GM18511 (cell line): Measurements from ENCODE around the gene SLC13A4.
"Not testable (repeated sequence)": the region's sequence is repeated elsewhere in the genome, so short reads cannot be mapped to it uniquely, and the experiment has no call there.

ENCODE experiments used
- ATAC-seq: cut with Tn5 transposase; IDR thresholded peaks from one replicate; pipeline ENCODE4 v1.9.1; 2021; ENCODE audit warnings: mild to moderate bottlenecking, moderate library complexity; ENCODE audit not compliant: unreplicated experiment

Gene SLC13A4

DNA sequence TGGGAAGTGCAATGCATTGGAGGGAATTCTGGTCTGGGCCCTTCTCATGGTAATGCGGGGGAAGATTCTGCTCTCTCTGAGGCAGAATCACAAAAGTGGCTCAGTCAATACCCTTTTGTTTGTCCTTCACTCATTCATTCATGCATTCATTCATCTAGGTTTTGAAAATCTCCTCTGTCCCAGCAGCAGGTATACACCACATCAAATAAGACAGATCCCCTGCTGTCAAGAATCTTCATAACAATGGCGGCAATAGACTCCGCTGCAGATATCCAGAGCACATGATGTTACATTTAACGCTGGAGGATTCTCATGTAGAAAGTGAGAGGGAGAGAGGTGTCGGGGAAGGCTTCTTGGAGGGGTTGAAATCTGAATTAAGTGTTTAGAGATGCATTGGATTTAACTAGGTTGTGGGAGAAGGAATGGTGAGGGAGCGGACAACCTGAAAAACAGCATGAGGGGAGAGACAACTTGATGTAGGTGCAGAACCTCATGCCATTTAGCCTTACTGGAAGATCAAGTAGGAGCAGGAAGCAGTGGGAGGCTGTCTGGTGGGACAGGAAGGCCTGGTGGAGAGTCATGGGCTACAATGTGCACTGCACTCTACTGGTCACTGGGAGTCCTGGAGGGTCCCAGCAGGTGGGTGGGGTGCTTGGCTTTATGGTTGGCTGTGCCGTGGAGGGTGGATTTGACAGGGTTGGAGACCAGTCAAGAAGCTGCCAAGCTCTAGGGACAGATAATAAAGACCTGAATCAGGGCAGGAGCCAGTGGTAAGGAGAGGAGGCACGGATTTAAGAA, 25.8 kb upstream of the SLC13A4 start:
- no peak for ATAC-seq

DNA sequence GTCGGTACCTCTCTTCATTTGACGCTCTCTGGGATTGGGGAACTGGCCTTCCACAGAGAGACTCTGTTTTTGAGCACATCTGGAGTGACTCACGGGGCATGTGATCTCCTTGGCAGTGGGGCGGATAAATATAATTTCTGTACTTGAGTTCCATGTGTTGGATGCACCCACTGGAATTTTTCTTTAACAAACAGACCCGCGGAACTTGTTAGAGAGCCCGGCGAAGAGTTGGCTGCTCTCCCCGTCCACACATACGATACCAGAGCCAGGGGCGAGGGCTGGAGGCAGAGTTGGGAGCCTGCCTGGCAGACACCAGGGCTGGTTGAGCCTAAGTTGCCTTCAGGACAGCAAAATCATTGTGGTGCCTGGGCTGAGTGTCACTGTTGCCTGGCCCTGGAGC, 20.8 kb upstream of the SLC13A4 start, which contains the start of gene FAM180A:
Gene FAM180A (minus strand): TSS at position 44 of the 400 bp plus-strand sequence. CDS start 233 bp downstream, outside the sequence.
- ATAC-seq, result no peak

DNA sequence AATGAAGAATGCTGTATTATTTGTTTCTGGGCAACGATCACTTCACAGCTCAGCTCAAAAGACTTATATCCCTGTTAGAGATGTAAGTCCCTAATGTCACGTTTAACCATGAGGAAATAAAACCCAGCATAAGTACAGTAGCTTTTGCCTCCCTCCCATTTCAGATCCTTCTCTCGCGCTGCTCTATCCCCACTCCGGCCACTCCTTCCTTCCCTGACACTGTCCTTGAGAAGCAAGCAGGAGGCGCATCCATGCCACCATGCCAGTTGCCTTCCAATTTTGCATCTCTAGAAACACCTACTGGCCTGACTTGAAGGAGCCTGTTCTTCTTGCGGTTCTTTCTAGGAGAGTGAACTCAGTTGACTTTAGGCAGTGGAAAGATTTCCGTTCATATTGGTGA, 19.4 kb upstream of the SLC13A4 start:
- no peak for ATAC-seq

DNA sequence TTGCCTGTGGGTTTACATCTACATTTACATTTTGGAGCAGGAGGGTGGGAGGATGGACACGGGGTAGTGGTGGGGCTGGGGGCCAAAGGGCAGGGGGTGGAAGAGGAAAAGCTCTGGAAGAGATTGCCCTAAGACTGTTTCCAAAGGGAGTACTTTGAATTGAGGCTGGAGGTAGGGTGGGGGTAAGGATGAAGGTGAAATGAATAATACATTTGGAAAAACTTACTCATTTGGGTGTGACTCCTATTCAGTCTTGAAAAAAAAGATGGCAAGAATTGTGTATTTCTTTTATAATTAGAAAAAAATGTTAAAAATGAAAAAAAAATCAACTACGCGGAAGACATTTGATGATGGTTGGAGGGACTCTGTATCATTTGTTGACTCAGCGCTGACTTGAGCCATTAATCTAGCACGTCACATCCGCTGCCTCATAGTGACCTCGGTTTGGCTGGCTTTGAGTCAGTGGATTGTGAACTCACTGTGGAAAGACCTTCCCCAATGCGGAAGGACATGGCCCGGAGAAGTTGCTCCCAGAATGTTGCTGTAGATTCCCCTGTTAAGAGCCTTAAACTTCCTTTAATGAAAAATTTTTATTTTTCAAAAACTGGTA, 17.8 kb upstream of the SLC13A4 start:
- ATAC-seq, result no peak

DNA sequence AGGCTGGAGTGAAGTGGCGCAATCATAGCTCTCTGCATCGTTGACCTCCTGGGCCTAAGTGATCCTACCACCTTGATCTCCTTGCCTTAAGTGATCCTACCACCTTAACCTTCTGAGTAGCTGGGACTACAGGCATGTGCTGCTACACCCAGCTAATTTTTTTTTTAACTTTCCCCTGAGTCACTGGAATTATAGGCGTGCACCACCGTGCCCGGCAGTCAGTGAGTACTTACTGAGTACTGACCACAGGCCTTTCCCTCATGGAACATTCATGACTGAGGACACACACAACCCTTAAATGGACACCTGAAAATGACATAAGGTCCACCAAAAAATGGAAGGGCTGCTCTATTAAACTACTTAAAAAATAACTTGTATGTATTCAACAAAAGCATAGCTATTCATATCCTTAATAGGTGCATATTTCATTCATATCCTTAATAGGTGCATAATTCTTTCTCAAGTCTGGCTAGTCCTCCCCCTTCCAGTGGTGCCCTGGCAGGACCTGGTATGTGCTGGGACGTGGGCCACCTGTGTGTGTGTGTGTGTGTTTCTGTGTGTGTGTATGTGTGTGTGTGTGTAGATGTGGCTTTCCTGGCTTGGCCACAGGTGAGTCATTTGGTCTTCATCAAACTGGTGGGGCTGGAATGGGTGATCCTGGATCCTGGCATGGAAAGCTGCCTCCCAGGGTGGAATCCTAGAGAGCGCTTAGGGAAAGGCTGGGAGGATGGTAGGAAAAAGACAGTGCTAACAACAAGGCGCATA, 17.1 kb upstream of the SLC13A4 start:
- ATAC-seq, result no peak

DNA sequence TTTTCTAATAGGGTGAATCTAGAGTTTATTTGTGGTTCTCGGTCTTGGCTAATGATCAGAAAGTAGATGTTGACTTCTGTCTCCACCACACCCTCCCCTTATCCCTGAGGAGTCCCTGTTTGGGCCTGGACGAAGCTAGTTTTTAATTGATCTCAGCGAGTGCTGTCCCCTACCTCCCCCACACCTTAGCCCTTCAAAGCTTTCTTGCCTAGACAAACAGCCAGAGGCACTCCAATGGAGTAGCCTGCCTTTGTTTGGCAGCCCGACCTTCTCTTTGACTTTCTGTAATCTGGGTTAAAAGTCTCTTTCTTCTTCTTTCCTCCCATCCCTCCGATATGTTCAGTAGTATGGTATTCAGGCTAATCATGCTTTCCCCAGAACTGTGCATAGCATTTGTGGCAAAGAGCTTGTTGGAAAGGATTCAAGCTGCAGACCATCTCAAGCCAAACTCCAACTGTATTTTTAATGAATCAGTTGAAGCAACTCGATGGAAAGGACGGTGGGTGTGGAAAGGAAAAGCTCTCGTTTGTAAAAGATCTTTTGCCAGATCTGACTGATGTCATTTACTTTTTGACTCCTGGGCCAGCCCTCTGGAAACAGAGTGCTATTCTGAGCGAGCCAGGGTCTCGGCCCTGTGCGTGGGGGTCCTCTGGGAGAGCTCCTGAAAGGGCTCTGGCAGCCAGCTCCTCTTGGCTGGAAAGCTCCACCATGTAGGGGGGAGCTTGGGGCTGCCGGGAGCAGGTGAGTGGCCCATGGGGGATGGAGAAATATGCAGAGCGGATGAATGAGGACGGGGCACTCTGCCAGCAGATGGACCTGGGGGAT, 16.1 kb upstream of the SLC13A4 start:
- no peak for ATAC-seq

DNA sequence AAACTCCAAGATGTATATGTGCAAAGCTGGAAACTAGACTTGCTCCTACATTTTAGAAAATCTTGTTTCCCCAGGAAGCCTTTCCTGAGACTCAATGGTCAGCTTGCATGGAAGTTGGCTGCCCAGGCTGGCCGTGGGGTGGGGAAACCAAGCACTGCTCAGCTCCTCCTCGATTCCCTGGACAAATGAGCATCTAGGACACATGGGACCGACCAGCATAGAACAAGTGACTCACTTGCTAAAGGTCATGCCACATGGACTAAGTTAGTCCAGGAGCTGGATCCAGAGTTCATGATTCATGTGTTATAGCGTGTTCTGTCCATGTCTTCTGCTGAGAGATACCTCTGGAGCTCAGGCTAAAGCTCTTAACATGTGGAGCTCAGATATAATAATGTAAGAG, 14.4 kb upstream of the SLC13A4 start:
- no peak for ATAC-seq

DNA sequence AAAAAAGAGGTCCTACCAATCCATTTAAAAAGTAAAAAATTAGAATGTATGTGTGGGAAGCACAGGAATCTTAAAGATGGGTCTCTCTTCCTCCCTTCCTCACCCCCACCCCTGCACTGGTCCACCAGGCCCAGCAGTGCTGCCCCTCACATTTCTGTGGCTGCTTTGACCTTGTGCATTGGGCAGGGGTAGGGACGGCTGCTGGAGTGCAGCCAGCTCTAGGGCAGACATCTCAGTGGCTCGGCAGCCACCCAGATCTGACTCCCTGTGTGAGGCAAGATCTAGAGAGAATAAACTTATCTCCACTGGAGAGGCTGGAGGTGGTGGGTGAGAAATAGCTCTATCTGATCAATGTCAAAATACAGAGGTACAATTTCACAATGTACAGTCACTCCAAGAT, 13.9 kb upstream of the SLC13A4 start:
- ATAC-seq, result no peak

DNA sequence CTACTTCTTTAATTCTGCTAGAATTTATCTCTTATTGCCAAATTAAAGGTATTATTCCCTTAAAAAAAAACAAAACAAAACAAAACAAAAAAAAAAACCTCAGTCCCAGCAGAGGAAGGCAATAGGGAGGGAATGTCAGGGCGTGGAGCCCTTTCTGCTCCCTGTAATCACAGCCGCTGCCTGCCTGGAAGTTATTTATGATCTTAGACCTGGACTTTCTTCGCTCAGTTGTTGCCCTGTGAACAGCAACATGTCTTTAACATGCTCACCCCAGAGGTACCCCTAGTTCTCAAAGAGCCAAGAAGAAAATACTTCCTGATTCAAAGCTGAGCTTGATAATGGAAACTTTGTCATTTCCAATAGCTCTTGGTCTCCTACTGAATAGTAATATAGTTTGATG, 12.9 kb upstream of the SLC13A4 start:
- ATAC-seq, result no peak

DNA sequence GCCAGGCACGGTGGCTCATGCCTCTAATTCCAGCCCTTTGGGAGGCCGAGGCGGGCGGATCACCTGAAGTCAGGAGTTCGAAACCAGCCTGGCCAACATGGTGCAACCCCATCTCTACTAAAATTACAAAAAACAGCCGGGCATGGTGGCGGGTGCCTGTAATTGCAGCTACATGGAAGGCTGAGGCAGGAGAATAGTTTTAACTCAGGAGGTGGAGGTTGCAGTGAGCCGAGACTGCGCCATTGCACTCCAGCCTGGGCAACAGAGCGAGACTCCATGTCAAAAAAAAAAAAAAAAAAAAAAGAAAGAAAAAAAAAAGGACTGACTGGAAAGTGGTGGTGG, 9.3 kb upstream of the SLC13A4 start:
- not testable (repeated sequence) for ATAC-seq

DNA sequence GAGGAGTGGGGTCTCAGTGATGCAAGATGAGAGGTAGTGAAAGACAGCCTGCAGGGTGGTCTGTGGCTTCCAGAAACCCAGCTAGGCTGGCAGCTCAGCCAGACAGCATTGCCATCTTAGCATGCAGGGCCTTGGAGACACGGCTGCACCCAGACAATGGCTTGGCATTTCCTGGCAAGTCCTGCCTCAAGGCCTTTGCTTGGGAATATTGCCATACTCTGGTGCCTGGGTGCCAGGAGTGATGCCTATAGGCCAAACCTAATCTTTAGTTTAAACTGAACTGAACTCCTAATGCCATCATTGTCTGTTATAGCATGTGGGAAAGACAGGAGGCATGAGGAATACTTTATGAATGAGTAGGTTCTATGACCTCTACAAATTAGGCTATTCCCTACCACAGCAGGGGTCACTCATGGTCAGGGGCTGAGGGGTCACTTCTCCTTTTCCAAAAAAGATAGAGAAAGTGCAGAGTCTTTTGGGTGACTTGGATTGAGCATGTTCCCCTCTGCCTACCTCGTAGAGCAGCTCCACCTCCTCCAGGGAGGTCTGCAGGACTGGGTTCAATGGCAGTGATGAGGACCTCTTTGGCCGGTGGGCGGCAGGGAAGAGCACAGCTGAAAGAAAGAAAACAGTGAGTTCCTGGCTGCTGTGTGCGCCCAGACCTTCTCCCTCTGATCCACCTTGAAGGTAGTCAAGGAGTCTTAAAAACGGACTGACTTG, 8.8 kb upstream of the SLC13A4 start:
- no peak for ATAC-seq

DNA sequence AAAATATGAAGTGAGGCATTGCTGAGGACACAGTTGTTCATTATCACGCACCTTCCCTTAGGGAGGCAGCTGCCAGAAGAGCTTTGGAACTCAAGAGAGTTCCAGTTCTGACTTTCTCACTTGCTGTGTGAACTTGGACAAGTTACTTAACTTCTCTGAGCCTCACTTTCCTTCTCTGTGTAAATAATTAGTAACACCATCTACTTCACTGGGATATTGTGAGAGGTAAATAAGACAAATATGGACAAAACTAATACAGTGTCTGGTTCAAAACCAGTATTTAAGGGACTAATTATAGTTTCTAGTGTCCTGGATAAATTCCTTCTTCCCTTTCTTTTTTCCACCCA, 6.3 kb upstream of the SLC13A4 start:
- ATAC-seq, result no peak

DNA sequence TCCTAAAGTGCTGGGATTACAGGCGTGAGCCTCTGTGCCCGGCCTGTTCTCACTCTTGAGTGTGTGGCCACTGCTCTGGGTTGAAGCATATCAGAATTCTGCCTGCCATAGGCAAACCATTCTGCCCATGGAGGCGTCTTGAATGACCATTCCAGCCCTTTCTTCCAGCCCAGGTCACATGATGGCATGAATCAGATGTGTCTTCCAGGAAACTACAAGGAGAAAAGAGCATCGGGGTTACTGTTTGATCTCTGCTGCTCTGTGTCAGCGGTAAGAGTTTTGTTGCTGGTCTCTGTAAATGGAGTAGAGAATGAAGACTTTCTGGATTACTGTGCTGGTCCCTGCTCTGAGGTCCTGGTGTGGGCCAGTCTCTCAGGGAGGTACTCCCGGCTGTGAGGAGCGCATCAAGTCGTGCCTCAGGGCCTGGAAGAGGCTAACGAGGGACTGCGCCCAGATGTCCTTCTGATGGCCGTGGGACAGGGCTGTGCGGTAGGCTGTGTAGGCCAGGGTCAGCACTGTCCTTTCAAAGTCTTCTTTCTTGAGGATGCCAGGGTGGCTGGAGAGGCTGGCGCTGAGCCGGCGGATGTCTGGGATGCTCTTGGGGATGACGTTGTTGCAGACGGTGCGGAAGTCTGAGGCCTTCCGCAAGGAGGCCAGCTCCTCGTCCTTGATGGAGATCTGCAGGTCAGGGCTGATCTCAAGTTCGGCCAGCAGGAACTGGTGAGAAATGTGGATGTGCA, 5.8 kb upstream of the SLC13A4 start:
- no peak for ATAC-seq

DNA sequence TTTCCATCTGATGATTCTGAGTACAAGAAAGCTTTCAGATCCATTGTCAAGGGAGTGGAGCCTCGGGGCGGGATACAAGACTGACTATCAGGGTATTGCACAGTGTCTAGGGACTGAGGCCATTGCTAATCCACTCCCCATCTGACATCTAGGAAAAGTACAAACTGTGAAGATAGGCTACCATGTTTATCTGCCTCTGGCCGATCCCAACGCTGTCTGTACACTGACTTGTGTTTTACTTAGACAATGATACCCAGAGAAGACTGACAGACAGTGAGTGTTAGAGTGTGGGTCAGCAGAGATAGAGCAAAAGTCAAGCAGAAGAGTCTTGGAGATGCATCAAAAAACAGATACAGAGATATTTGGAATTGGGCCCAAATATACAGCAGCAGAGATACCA, 3.1 kb upstream of the SLC13A4 start:
- no peak for ATAC-seq

DNA sequence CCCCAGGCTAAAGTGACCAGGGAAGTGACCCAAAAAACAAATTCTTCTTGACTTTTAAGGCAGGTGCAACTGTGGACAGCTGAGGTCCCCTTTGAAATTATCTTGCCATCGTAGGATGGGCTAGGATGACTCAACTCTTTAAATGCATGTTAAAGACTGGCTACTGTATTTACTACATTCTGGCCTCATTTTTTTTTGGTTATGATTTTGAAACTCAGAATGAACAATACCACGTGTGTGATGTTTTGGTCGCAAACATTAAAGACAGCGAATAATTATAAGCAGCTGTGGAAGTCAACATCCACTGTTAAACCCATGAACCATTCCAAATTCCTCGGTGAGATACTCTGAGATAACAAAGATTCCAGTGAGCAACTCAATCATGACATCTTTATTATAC, 1.2 kb upstream of the SLC13A4 start:
- no peak for ATAC-seq

DNA sequence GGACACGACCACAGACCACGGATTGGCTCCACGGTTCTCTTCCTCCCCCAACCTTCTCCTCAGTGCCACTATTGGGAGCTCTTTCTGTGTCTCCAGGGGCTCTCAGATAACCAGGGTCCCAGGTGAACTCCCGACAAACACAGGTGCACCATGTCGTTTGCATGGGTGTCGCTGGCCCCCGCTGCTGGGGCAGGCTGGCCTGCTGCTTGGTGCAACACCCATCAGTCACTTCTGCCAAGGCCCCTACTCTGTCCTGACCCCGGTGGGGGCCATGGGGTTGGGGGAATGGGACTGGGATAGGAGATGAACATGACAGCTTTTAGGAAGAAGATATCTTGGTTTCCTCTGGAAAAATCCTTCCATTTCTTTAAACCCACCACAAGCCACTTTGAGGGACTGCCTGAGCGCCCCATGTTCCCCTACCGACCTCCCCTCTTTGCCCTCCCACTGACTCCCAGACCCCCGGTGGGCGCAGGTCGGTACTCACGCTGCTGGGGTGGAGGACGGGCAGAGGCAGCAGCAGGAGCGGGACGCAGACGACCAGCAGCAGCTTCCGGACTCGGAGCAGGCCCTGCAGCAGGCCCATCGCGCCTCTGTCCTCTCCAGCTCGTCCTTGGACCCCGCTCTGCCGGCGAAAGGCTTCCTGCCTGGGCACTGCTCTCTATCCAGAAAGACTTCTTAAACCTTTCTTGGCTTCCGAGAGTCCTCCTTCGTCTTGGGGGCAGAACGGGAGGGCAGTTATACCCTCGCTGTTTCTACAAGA, 894 bp downstream of the SLC13A4 start:
- no peak for ATAC-seq

DNA sequence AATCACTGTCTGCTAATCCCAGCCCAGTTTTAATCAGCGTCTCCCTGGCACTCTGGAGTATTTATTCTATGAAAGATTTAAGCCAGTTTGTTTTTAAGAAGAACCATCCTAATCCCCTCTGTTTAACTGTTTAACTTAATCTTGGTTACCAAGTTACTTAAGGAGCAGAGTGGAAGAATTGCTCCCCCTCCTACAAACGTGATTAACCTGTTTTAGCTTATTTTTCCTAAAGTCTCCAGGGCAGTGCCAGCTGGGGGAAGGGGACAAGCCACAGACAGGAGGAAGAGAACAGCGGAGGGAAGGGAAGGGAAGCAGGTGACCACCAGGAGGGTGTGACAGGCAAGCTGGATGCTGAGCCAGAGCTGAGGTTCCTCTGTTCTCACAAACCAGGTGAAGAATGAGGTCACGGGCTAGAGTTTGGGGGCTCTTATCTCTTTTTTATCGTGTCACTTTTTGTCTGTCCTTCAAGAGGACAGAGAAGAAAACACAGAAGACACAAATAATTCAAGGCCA, 1.7 kb downstream of the SLC13A4 start:
- ATAC-seq, result no peak

DNA sequence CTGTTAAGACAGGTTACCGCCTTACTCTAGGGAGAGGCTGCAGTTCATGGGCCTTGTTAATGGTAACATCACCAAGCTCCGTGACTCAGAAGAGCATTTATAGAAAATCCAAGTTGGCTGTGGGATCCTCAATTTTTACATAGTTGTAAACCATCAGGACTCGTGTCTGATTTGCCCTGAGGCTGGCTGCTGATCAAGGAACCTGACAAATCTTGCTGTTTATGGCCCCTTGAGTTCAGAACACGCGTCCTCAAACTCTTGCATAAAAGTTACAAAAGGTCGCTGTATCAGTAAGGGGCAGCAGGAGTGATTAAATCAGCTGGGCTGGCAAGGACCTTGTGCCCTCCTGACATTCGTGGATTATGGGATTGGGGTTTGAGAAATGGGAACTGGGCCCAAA, 4.6 kb downstream of the SLC13A4 start:
- no peak for ATAC-seq
